HG03521 (cell line): ENCODE results near the gene MEF2A.
"Not testable (repeated sequence)": the region's sequence is repeated elsewhere in the genome, so short reads cannot be mapped to it uniquely, and the experiment has no call there.

Experiments used
- ATAC-seq: cut with Tn5 transposase; IDR thresholded peaks from one replicate; pipeline ENCODE4 v1.9.1; 2021; ENCODE audit warnings: mild to moderate bottlenecking, moderate library complexity; ENCODE audit not compliant: unreplicated experiment

MEF2A gene

GRCh38 chr15:99565299-99566156 is at the start of gene MEF2A:
Gene MEF2A, plus strand, starts transcription at chr15:99565984. Its CDS starts 67,136 bp downstream, at chr15:99633120.
- ATAC-seq = peak; percentile 49

GRCh38 chr15:99518191-99518590 is 47.6 kb upstream of the MEF2A start:
- ATAC-seq = no peak

- not testable (repeated sequence) for ATAC-seq
Observed at GRCh38 chr15:99519366-99519765, 46.4 kb upstream of the MEF2A start.

- ATAC-seq = no peak
Observed at GRCh38 chr15:99522288-99522687, 43.5 kb upstream of the MEF2A start.

- no peak for ATAC-seq
Observed at GRCh38 chr15:99526176-99526575, 39.6 kb upstream of the MEF2A start.

- no peak for ATAC-seq
Observed at GRCh38 chr15:99526671-99527070, 39.1 kb upstream of the MEF2A start.

GRCh38 chr15:99536422-99537040 is 29.3 kb upstream of the MEF2A start:
- no peak for ATAC-seq

- no peak for ATAC-seq
Observed at GRCh38 chr15:99537344-99537743, 28.4 kb upstream of the MEF2A start.

- no peak for ATAC-seq
Observed at GRCh38 chr15:99538261-99538660, 27.5 kb upstream of the MEF2A start.

GRCh38 chr15:99542828-99543227 is 23.0 kb upstream of the MEF2A start:
- ATAC-seq = no peak

GRCh38 chr15:99545605-99546004 is 20.2 kb upstream of the MEF2A start:
- ATAC-seq = no peak

GRCh38 chr15:99546441-99547100 is 19.2 kb upstream of the MEF2A start:
- ATAC-seq = no peak

GRCh38 chr15:99547517-99547916 is 18.3 kb upstream of the MEF2A start:
- no peak for ATAC-seq

GRCh38 chr15:99550077-99550476 is 15.7 kb upstream of the MEF2A start:
- no peak for ATAC-seq

GRCh38 chr15:99552111-99552510 is 13.7 kb upstream of the MEF2A start:
- ATAC-seq = no peak

GRCh38 chr15:99554880-99555488 is 10.8 kb upstream of the MEF2A start:
- no peak for ATAC-seq

GRCh38 chr15:99556011-99556410 is 9.8 kb upstream of the MEF2A start:
- no peak for ATAC-seq

GRCh38 chr15:99556578-99556977 is 9.2 kb upstream of the MEF2A start:
- no peak for ATAC-seq

GRCh38 chr15:99558084-99558483 is 7.7 kb upstream of the MEF2A start:
- ATAC-seq = no peak

- no peak for ATAC-seq
Observed at GRCh38 chr15:99558571-99558970, 7.2 kb upstream of the MEF2A start.

- ATAC-seq = no peak
Observed at GRCh38 chr15:99561476-99562230, 4.1 kb upstream of the MEF2A start.
